SK-N-SH (cell line): ENCODE results near the gene NFIX. TPM values are rescaled to one million over a fixed set of nuclear protein-coding genes. Genes with fewer than 3 reads are reported as not detected.

Source experiments
- CTCF ChIA-PET: fragments of 300-600, 350-600 bp; formaldehyde crosslinking; extraction: SDS; loops from one replicate; lab custom pipeline; 2021; lab: Yijun Ruan, JAX
- POLR2A ChIA-PET: fragments of 350-600 bp; sonication (Branson Sonifier 250); formaldehyde crosslinking; extraction: SDS; loops from one replicate; lab custom pipeline; 2020; ENCODE audit warnings: antibody characterized with exemption, inconsistent platforms; lab: Yijun Ruan, JAX
- DNase-seq: peaks from one replicate; pipeline ENCODE4 v3.0.0; 2012
- H2AFZ ChIP-seq: fragments of 200-600 bp; sonication (generic); 2 replicates; pipeline ENCODE4 v1.8.1; 2016; ENCODE audit warnings: antibody characterized with exemption, mild to moderate bottlenecking, low read depth
- H3F3A ChIP-seq: fragments of 200-600 bp; sonication (generic); replicated peaks from 2 replicates; pipeline ENCODE3; 2016; ENCODE audit warnings: antibody characterized with exemption, mild to moderate bottlenecking; ENCODE audit not compliant: insufficient read depth
- H3K27ac ChIP-seq, 2 experiments: fragments of 200-500 bp in 1 of 2; fragments of 200-600 bp in 1 of 2; sonication (Bioruptor generic) in 1 of 2; sonication (generic), shearing (Covaris generic) in 1 of 2; 2 replicates each; pipeline versions ENCODE4 v1.5.1 to v1.6.1; 2014 to 2016; ENCODE audit warnings: low read depth in 2 of 2, inconsistent platforms in 1 of 2, low read length in 1 of 2, mild to moderate bottlenecking in 1 of 2, mixed read lengths in 1 of 2
- H3K27me3 ChIP-seq: fragments of 200-600 bp; sonication (generic), shearing (Covaris generic); 2 replicates; pipeline ENCODE4 v1.6.1; 2016; ENCODE audit warnings: mixed run types; ENCODE audit not compliant: insufficient read depth
- H3K36me3 ChIP-seq, 2 experiments: fragments of 200-500 bp in 1 of 2; fragments of 200-600 bp in 1 of 2; sonication (Bioruptor generic) in 1 of 2; sonication (generic) in 1 of 2; replicated peaks in 1 of 2; 2 replicates each; pipeline versions ENCODE3 to v1.5.1; 2014 to 2016; ENCODE audit warnings: low read length in 1 of 2, mild to moderate bottlenecking in 1 of 2; ENCODE audit not compliant: insufficient read depth in 2 of 2, control insufficient read depth in 1 of 2
- H3K4me1 ChIP-seq, 2 experiments: fragments of 200-500 bp in 1 of 2; fragments of 200-600 bp in 1 of 2; sonication (Bioruptor generic) in 1 of 2; sonication (generic), shearing (Covaris generic) in 1 of 2; 2 replicates each; pipeline versions ENCODE4 v1.5.1 to v1.6.1; 2014 to 2016; ENCODE audit warnings: low read depth in 1 of 2, low read length in 1 of 2, mixed run types in 1 of 2; ENCODE audit not compliant: insufficient read depth in 2 of 2, control insufficient read depth in 1 of 2
- H3K4me2 ChIP-seq: fragments of 200-600 bp; sonication (generic), shearing (Covaris generic); 2 replicates; pipeline ENCODE4 v1.6.1; 2017; ENCODE audit warnings: mixed run types
- H3K4me3 ChIP-seq, 2 experiments: fragments of 200-500 bp in 1 of 2; fragments of 200-600 bp in 1 of 2; sonication (Bioruptor generic) in 1 of 2; sonication (generic), shearing (Covaris generic) in 1 of 2; 2 replicates each; pipeline versions ENCODE4 v1.5.1 to v1.8.1; 2014 to 2016; ENCODE audit warnings: low read depth in 2 of 2, inconsistent platforms in 1 of 2, low read length in 1 of 2, mild to moderate bottlenecking in 1 of 2, mixed read lengths in 1 of 2, moderate library complexity in 1 of 2
- H3K79me2 ChIP-seq: fragments of 200-600 bp; sonication (generic); 2 replicates; pipeline ENCODE4 v1.8.1; 2017; ENCODE audit warnings: mild to moderate bottlenecking; ENCODE audit not compliant: insufficient read depth
- H3K9ac ChIP-seq: fragments of 200-600 bp; sonication (generic); 2 replicates; pipeline ENCODE4 v1.6.1; 2017; ENCODE audit warnings: mixed run types
- H3K9me2 ChIP-seq: fragments of 200-600 bp; sonication (generic); 2 replicates; pipeline ENCODE4 v1.6.1; 2017; ENCODE audit warnings: mixed run types
- H3K9me3 ChIP-seq: fragments of 200-600 bp; sonication (generic); 2 replicates; pipeline ENCODE4 v1.6.1; 2017; ENCODE audit warnings: mixed run types, mild to moderate bottlenecking, moderate library complexity
- H4K20me1 ChIP-seq: fragments of 200-600 bp; sonication (generic); 2 replicates; pipeline ENCODE4 v1.6.1; 2017; ENCODE audit warnings: mild to moderate bottlenecking, mixed run types; ENCODE audit not compliant: insufficient read depth
- FOSL2 ChIP-seq: IDR thresholded peaks from 2 replicates; pipeline ENCODE4 v1.4.0; 2012; ENCODE audit warnings: low read depth, mild to moderate bottlenecking, moderate library complexity, borderline replicate concordance
- MAX ChIP-seq: IDR thresholded peaks from 2 replicates; pipeline ENCODE4 v1.4.0; 2012; ENCODE audit warnings: low read depth
- REST ChIP-seq: IDR thresholded peaks from 2 replicates; pipeline ENCODE4 v1.6.1; 2012; ENCODE audit warnings: mild to moderate bottlenecking, low read depth, low read length, moderate library complexity
- TAF1 ChIP-seq: IDR thresholded peaks from 2 replicates; pipeline ENCODE4 v1.6.1; 2012; ENCODE audit warnings: low read depth, mild to moderate bottlenecking, low read length, moderate library complexity, borderline replicate concordance
- USF2 ChIP-seq: fragments of 150-350 bp; IDR thresholded peaks from 2 replicates; pipeline ENCODE4 v1.6.1; 2017; ENCODE audit warnings: antibody characterized with exemption, low read length, low read depth, borderline replicate concordance
- ZBTB33 ChIP-seq: IDR thresholded peaks from 2 replicates; pipeline ENCODE4 v1.4.0; 2012; ENCODE audit warnings: low read depth, borderline replicate concordance
- WGBS: methylation state at CpG from one replicate; pipeline ENCODE4 v1.1.6; 2017; ENCODE audit warnings: low lambda C conversion rate; 5-methylcytosine and 5-hydroxymethylcytosine counted together
- polyA plus RNA-seq, 3 experiments: library from polyadenylated mRNA; depleted of rRNA; stranded (reverse); fragments of >200 nt; gene quantifications; 2 replicates each; pipeline ENCODE4 v1.2.3, GENCODE V29; 2012

NFIX gene
- polyA plus RNA-seq, 1 of the 3 experiments (the other 2 are of a cell fraction) = 14.8 TPM

GRCh38 chr19:13037731-13038130, 42.5 kb downstream of the NFIX start:
- H3K9me3 ChIP-seq = no peaks in the 10 kb centered on the region
- no peak overlapping the region for H3K4me3 ChIP-seq
- peaks cover 5% of the 10 kb centered on the region for H3F3A ChIP-seq
- no peaks in the 10 kb centered on the region for H3K9me2 ChIP-seq
- H3K4me2 ChIP-seq = 0 out of 2 replicates have a peak overlapping the region, but pooled peaks have one; percentile 41
- H3K4me1 ChIP-seq = peaks cover 49 to 62% of the 10 kb centered on the region in 2 experiments
- H3K27ac ChIP-seq = peak overlapping the region; percentile 47 to 71; a peak in 3 of 4 replicates
- H3K27me3 ChIP-seq = no peaks in the 10 kb centered on the region
- TF ChIP-seq ZBTB33 = no peak
- no peak for TF ChIP-seq MAX
- TF ChIP-seq USF2 = no peak
- no peak for TF ChIP-seq FOSL2
- TF ChIP-seq TAF1 = no peak
- TF ChIP-seq REST = no peak
- TF ChIP-seq, all 33 proteins: peak for 0
- Histone ChIP-seq H3K9ac (no peak overlapping the region), H3K36me3 (peaks cover 8 to 14% of the 10 kb centered on the region in 2 experiments), H4K20me1 (no peaks in the 10 kb centered on the region; the same call in 1 of the 2 replicates), H3K79me2 (peaks cover 91% of the 10 kb centered on the region), H2AFZ (no peak overlapping the region)
- 95% methylated on average over 7 of the region's 7 CpGs for WGBS
- CTCF ChIA-PET = interaction anchor here (0.6 to 1.5 kb wide), 6 partner anchors 9 to 72 kb away, joined by 3 to 6 read pairs (median 3); no protein-coding TSS in a partner anchor
- no peak for DNase-seq
- POLR2A ChIA-PET = no interaction called here
